GM19455 (cell line): ENCODE results near the gene NOTCH4.

ENCODE experiments used
- ATAC-seq: cut with Tn5 transposase; IDR thresholded peaks from one replicate; pipeline ENCODE4 v1.9.1; 2021; ENCODE audit not compliant: unreplicated experiment

NOTCH4 gene

GRCh38 chr6:32167761-32168262, 56.1 kb downstream of the NOTCH4 start:
- no peak for ATAC-seq

- ATAC-seq, result no peak
Measured at GRCh38 chr6:32167154-32167760, 56.6 kb downstream of the NOTCH4 start.

DNA sequence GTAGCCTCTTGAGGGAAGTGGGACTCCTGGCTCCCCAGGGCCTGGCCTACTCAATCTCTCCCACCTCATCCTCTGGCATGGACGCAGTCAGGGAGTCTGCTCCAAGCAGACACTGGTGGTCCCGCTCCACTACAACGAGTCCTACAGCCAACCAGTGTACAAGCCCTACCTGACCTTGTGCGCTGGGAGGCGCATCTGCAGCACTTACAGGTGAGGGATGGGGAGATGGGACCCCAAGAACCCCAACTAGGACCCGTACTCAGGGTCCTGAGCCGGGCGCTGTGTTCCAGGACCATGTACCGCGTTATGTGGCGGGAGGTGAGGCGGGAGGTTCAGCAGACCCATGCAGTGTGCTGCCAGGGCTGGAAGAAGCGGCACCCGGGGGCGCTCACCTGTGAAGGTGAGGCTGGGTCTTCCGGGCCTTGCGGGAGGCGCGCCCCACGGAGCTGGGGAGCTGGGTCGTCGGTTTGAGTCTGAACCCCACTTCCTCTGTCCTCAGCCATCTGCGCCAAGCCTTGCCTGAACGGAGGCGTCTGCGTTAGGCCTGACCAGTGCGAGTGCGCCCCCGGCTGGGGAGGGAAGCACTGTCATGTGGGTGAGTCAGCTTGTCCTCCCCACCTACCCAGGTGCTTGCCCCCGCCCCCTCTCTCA, 57.3 kb downstream of the NOTCH4 start:
- no peak for ATAC-seq

- ATAC-seq, result no peak
Measured at GRCh38 chr6:32164295-32164694, 59.6 kb downstream of the NOTCH4 start, which contains the start of gene EGFL8. EGFL8 (plus strand) TSS chr6:32164595; CDS start chr6:32166166, 1,571 bp downstream.

- ATAC-seq, result no peak
Measured at GRCh38 chr6:32163559-32164258, 60.2 kb downstream of the NOTCH4 start.

DNA sequence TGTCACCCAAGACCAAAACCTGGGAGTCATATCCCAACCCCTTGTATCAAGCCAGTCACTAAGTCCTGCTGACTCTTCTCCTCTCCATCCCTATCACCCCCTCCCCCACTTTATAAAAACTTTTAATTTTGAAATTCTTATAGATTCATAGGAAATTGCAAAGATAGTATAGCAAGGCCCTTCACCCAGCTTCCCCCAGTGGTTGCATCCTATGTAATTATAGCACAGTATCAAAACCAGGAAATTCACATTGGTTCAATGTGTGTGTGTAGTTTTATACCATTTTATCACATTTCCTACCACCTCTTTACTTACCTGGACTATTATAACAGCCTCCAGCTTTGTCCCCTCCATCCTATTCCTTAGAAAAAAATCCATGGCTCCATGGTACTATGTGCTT, 65.8 kb downstream of the NOTCH4 start:
- ATAC-seq, result no peak

- ATAC-seq, result no peak
Measured at GRCh38 chr6:32156891-32157290, 67.0 kb downstream of the NOTCH4 start.

DNA sequence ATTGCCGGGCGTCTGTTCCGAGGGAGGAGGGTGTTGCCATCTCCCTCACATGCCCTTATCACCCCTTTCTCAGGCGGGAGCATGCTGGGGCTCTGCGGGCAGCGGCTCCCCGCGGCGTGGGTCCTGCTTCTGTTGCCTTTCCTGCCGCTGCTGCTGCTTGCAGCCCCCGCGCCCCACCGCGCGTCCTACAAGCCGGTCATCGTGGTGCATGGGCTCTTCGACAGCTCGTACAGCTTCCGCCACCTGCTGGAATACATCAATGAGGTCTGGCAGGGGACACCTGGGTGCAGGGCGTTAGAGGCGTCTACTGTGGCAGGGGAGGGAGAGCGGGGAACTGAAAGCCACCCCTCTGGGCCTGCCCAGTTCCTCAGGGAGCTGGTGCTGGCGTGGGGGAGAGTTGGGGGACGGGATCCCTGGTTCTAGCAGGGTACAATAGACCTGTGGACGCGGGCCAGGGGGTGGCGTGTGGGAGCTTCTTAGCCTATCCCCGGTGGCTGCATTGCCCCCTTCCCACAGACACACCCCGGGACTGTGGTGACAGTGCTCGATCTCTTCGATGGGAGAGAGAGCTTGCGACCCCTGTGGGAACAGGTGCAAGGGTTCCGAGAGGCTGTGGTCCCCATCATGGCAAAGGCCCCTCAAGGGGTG, 69.2 kb downstream of the NOTCH4 start:
- no peak for ATAC-seq

DNA sequence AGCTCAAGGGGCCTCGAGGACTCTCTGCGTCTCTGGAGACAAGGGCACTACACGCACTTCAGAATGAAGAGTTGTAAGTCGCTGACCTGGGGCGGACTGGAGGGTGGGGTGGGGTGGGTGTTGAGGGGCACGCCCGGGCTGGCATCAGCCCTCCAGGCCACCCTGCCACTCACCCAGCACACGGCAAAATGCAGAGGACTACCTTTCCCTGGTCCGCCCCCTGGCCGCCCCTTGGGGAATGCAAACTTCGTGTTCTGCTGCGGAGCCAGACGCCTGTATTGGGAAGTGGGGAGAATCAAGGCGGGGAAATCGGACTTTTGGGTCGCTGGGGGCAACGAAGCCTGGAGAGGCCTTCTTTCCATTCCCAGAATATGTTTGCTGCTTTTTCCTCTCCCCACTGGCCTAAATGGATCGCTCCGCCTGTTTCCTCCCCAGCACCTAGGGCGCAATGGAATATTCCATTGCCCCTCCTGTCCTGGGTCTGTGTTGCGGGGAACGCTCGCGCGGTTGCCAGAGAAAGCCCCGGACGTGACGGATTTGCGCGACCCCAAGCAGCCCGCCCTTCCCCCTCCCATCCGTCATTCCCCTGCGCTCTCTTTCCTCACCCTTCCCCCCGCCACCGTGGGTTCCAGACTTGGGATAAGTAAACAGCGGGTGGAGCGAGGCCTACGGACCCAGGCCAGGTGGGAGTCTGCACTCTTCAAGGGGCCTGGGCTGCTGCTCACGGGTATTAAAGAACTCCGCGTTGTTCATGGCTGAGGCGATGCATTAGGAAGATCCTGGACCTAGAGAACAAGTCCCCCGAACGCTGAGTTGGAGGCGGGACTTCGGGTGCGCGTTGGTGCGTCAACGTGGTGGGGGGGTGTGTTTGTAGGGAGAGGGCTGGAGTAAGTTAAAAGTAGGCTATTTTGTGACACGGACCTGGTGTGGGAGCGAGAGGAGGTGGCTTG, 70.0 kb downstream of the NOTCH4 start, which contains the start of gene PPT2:
Gene PPT2, plus strand, starts transcription at position 578 of the 950 bp plus-strand sequence. CDS start 454 bp downstream, outside the sequence.
- ATAC-seq, result no peak

DNA sequence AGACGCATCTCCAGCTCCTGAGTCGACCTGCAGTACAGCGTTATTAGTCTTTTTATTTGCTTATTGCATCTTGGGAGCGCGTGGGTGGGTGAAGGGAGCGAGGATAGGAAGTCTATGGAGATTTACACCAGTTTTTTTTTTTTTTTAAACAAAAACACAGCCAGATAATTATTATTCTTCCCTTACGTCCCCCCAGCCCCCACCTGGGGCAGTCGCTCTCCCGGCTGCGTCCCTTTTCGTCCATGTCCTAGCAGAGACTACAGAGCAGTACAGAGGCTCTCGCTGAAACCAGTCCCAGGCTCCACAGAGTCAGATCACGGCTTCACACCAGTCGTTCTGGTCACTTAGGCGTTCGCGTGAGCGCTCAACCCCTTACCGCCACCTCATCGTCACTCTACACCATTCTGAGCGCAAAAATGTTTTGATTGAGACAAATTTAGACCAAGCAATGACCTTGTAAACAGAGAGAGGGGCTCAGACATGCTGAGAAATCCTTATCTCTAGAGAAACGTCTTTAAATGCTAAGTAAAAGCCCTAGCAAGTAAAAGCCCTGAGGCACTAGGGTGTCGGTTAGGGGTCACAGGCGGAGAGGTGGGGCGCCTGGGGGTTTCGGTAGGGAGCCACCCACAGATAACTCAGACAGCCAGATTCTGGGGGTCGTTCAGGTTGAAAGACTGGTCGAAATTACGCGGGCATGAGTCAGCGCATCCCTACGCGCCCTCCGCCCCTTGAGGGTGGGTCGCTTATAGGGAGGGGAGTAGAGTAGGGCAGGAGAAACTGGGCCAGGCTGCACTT, 70.9 kb downstream of the NOTCH4 start:
- no peak for ATAC-seq

DNA sequence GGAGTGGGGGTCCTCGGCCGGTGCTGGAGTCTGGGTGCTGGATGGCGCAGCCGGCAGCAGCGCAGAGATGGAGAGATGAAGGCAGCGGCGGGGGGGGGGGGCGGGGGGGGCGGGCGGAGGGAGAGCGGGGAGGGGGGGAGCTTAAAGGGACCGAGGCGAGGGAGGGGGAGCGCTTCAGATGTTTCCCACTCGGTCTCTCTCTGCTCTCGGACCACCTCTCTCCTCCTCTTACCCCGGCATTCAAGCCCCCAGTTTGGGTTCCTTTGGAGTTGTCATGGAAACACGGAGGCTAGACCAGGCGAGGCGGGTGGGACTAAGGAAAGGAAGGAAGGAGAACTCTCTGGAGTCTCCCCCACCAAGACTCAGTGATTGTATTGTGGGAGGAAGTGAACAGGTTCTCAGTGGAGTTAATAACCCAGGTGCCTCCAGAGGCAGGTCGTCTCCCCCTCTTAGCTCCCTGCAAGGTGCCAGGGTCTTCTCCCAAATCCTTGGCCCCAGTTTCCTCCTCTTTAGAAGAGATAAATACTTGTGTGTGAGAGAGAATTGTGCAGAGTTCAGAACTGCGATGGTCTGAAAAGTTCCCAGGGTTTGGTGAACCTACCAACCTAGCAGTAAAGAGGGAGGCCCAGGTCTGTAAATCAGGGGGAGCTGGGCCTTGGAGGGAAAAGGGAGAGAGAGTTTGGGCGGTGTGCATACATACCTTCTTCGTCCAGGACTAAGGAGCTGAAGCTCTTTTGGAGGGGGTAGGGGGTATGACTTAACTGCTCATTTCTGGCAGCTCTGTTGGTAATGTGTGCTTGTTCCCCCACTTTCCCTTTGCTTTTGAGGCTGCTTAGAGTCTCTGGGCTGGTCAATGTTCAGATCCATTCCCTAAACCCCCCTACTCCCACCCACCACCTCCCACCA, 71.8 kb downstream of the NOTCH4 start, which contains the start of gene PRRT1:
Gene PRRT1, minus strand, starts transcription at position 77 of the 906 bp plus-strand sequence. CDS start 112 bp downstream, outside the sequence.
- ATAC-seq, result no peak

GRCh38 chr6:32151181-32151862, 72.5 kb downstream of the NOTCH4 start:
- no peak for ATAC-seq

- no peak for ATAC-seq
Measured at GRCh38 chr6:32149932-32150870, 73.7 kb downstream of the NOTCH4 start.

DNA sequence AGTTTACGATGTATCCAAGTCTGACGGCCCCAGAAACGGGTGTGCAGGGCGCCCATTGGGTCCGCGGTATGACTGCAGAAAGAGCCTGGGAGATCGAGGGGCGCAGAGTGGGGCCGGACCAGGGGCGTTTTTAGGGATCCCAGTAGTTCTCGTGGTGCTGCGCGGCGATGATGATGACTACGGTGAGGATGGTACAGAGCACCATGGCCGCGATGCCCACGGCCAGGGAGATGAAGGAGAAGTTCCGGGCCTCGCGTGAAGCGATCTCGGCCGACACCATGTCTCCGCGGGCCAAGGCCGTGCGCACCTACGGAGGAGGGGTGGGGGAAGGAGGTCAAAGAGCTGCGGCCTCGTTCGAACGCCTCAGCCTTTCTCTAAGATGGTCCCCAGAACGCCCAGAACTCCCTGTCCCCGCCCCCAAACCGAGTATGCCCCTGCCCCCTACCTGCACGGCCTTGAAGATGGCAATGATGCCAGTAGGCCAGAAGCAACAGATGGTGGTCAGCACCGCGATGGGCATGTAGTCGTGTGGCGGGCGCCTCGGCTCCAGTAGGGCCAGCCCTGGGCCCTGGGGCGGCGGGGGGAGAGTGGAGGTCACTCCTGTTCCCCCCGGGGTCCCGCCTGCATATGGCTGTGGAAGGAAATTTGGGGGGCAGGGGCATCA, 74.6 kb downstream of the NOTCH4 start:
- ATAC-seq, result no peak

GRCh38 chr6:32148289-32149091, 75.4 kb downstream of the NOTCH4 start:
- ATAC-seq, result no peak
